Measurements from ENCODE around the gene GFOD2. TPM values are rescaled to one million over a fixed set of nuclear protein-coding genes. Genes with fewer than 3 reads are reported as not detected.
A peak's percentile ranks its signal among the peaks of the same experiment; 100 is the strongest.

GFOD2 gene
- total and polyA plus RNA-seq, 4 donors, result 7.4 to 27.3 (median 13.6) TPM

- Histone ChIP-seq H3K9me3 (ENCODE audit: control insufficient read depth, low read length) (no peaks in the 10 kb centered on the region), H3K27ac (ENCODE audit: low read depth in 1 of 2, low read length in 2 of 2) (no peak overlapping the region), H3K36me3 (ENCODE audit: control insufficient read depth in 1 of 2, insufficient read depth in 2 of 2, low read length in 1 of 2) (no peaks in the 10 kb centered on the region), H3K4me3 (ENCODE audit: low read length in 2 of 2) (no peak overlapping the region), H3K27me3 (ENCODE audit: control insufficient read depth in 1 of 2, insufficient read depth in 2 of 2, low read length in 1 of 2) (no peaks in the 10 kb centered on the region), H3K4me1 (ENCODE audit: control insufficient read depth in 1 of 2, insufficient read depth in 2 of 2, low read length in 2 of 2) (no peaks in the 10 kb centered on the region)
- DNase-seq (no peak), ATAC-seq (ENCODE audit: low FRiP score) (no peak)
- WGBS, 2 donors, result 95 to 97% methylated on average over 28 of the region's 28 CpGs
- intact Hi-C loops (cut with DNase I), result no loop called here
Measured at GRCh38 chr16:67674851-67675578, 44.1 kb downstream of the GFOD2 start.

- intact Hi-C loops (cut with DNase I), result no loop called here
- H3K4me1 ChIP-seq (ENCODE audit: control insufficient read depth in 1 of 2, insufficient read depth in 2 of 2, low read length in 2 of 2), result no peaks in the 10 kb centered on the region
- H3K36me3 ChIP-seq (ENCODE audit: control insufficient read depth in 1 of 2, insufficient read depth in 2 of 2, low read length in 1 of 2), result no peaks in the 10 kb centered on the region
- WGBS, 2 donors, result 58 to 61% methylated on average over 21 of the region's 21 CpGs
- no peak overlapping the region for H3K27ac ChIP-seq (ENCODE audit: low read depth in 1 of 2, low read length in 2 of 2)
- DNase-seq (peak; percentile 82 to 84), ATAC-seq (ENCODE audit: low FRiP score) (peak; percentile 59)
- H3K9me3 ChIP-seq (ENCODE audit: control insufficient read depth, low read length), result no peaks in the 10 kb centered on the region
- no peak overlapping the region for H3K4me3 ChIP-seq (ENCODE audit: low read length in 2 of 2)
- H3K27me3 ChIP-seq (ENCODE audit: control insufficient read depth in 1 of 2, insufficient read depth in 2 of 2, low read length in 1 of 2), result no peaks in the 10 kb centered on the region
Measured at GRCh38 chr16:67673712-67674580, 45.2 kb downstream of the GFOD2 start.

DNA sequence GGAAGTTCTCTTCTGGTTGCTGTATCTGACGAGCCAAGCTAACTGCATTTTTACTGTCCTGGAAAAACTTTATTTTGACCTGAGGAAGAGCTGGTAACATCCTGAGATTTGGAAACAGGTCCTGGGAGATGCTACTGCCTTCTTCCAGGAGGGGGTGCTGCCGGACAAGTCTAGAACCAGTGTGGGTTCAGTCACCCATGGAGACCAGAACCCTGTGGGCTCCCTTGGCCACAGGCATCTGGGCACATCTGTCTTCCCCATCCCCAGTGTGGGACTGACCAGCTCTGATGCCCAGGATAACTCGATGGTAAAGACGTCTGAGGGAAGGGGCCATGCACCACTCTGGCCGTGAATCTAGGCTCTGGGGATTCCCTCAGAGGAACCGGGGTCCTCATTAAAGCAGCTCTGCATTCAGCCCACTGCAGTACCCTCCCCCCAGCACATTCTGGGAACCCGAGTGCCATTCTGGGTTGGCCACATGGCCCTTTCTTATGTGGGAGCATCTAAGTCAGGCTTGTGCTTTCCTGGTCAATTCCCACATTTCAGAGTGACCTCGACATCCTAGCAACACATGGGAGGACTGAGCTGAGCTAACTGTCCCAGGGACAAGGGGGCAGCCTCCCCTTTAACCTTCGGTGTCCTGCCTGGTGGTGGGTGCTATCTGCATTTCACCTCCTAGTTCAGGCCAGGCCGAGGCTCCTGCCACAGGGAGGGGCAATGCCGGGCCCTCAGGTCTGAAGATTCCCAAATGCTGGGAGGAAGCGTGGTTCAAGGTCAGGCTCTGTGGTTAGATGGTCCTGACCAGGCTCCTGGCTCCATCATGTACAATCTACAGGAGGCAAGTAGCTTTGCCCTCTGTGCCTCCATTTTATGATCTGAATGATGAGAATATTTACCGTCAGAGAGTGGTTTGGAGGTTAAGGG, 46.1 kb downstream of the GFOD2 start:
- H3K27ac ChIP-seq (ENCODE audit: low read depth in 1 of 2, low read length in 2 of 2), result no peak overlapping the region
- WGBS, 2 donors, result 63 to 66% methylated on average over 13 of the region's 13 CpGs
- intact Hi-C loops (cut with DNase I), result no loop called here
- no peak overlapping the region for H3K4me3 ChIP-seq (ENCODE audit: low read length in 2 of 2)
- H3K4me1 ChIP-seq (ENCODE audit: control insufficient read depth in 1 of 2, insufficient read depth in 2 of 2, low read length in 2 of 2), result no peaks in the 10 kb centered on the region
- ATAC-seq (ENCODE audit: low FRiP score), result peak; percentile 55
- peak; percentile 84 for DNase-seq
- no peaks in the 10 kb centered on the region for H3K9me3 ChIP-seq (ENCODE audit: control insufficient read depth, low read length)
- no peaks in the 10 kb centered on the region for H3K27me3 ChIP-seq (ENCODE audit: control insufficient read depth in 1 of 2, insufficient read depth in 2 of 2, low read length in 1 of 2)
- H3K36me3 ChIP-seq (ENCODE audit: control insufficient read depth in 1 of 2, insufficient read depth in 2 of 2, low read length in 1 of 2), result no peaks in the 10 kb centered on the region

GRCh38 chr16:67672306-67672705, 46.8 kb downstream of the GFOD2 start:
- WGBS, 2 donors, result 46 to 52% methylated on average over 4 of the region's 4 CpGs
- intact Hi-C loops (cut with DNase I), result no loop called here

DNA sequence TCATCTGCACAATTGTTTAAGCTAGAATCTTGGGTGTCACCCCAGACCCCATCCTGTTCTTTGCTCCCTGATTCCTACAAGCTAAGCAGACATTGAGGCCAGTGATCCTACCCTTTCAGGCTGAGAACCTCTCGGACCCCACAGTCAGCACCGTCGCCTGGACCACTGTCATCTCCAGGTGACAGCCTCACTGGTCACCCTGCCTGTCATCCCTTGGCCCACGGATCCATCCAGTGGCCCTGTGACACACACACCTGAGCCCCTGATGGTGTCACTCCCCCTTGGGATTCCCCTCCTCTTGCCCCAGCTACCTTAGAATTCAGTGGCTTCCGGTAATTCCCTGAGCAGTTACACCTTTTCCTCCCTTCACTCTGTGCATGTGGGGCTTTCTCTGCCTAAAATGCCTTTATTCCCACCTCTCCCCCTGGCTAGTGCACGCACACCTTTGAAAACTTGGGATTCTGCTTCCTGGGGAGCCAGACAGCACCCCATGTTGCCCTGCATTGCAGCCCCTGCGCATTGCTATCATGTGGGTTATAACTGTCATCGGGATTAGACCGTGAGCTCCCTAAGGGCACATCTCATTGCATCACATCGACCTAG, 49.5 kb downstream of the GFOD2 start:
- intact Hi-C loops (cut with DNase I), result loop anchor here (2.0 to 5.0 kb wide), 2 partner anchors 122 to 149 kb away; no protein-coding TSS in a partner anchor
- Histone ChIP-seq H3K4me1 (ENCODE audit: control insufficient read depth in 1 of 2, insufficient read depth in 2 of 2, low read length in 2 of 2) (no peaks in the 10 kb centered on the region), H3K9me3 (ENCODE audit: control insufficient read depth, low read length) (no peaks in the 10 kb centered on the region), H3K27ac (ENCODE audit: low read depth in 1 of 2, low read length in 2 of 2) (no peak overlapping the region), H3K27me3 (ENCODE audit: control insufficient read depth in 1 of 2, insufficient read depth in 2 of 2, low read length in 1 of 2) (no peaks in the 10 kb centered on the region), H3K4me3 (ENCODE audit: low read length in 2 of 2) (no peak overlapping the region), H3K36me3 (ENCODE audit: control insufficient read depth in 1 of 2, insufficient read depth in 2 of 2, low read length in 1 of 2) (no peaks in the 10 kb centered on the region)
- WGBS, 2 donors, result 88 to 90% methylated on average over 10 of the region's 10 CpGs
- no peak for ATAC-seq (ENCODE audit: low FRiP score)
- DNase-seq, result no peak

More at GRCh38 chr16:67672306-67672705, 46.8 kb downstream of the GFOD2 start:
- H3K27me3 ChIP-seq (ENCODE audit: control insufficient read depth in 1 of 2, insufficient read depth in 2 of 2, low read length in 1 of 2), result no peaks in the 10 kb centered on the region
- ATAC-seq (ENCODE audit: low FRiP score) (no peak), DNase-seq (no peak)
- no peaks in the 10 kb centered on the region for H3K36me3 ChIP-seq (ENCODE audit: control insufficient read depth in 1 of 2, insufficient read depth in 2 of 2, low read length in 1 of 2)
- no peaks in the 10 kb centered on the region for H3K9me3 ChIP-seq (ENCODE audit: control insufficient read depth, low read length)
- H3K4me1 ChIP-seq (ENCODE audit: control insufficient read depth in 1 of 2, insufficient read depth in 2 of 2, low read length in 2 of 2), result no peaks in the 10 kb centered on the region
- H3K4me3 ChIP-seq (ENCODE audit: low read length in 2 of 2), result no peak overlapping the region
- no peak overlapping the region for H3K27ac ChIP-seq (ENCODE audit: low read depth in 1 of 2, low read length in 2 of 2)

- Histone ChIP-seq H3K4me1 (ENCODE audit: control insufficient read depth in 1 of 2, insufficient read depth in 2 of 2, low read length in 2 of 2) (no peaks in the 10 kb centered on the region), H3K9me3 (ENCODE audit: control insufficient read depth, low read length) (no peaks in the 10 kb centered on the region), H3K36me3 (ENCODE audit: control insufficient read depth in 1 of 2, insufficient read depth in 2 of 2, low read length in 1 of 2) (no peaks in the 10 kb centered on the region), H3K4me3 (ENCODE audit: low read length in 2 of 2) (no peak overlapping the region), H3K27me3 (ENCODE audit: control insufficient read depth in 1 of 2, insufficient read depth in 2 of 2, low read length in 1 of 2) (no peaks in the 10 kb centered on the region), H3K27ac (ENCODE audit: low read depth in 1 of 2, low read length in 2 of 2) (no peak overlapping the region)
- intact Hi-C loops (cut with DNase I), result loop anchor here (2.0 to 5.0 kb wide), 2 partner anchors 121 to 148 kb away; no protein-coding TSS in a partner anchor
- DNase-seq, result no peak
- 88 to 89% methylated on average over 6 of the region's 6 CpGs for WGBS, 2 donors
- no peak for ATAC-seq (ENCODE audit: low FRiP score)
Measured at GRCh38 chr16:67668495-67669157, 50.5 kb downstream of the GFOD2 start.

GRCh38 chr16:67667817-67668494, 51.2 kb downstream of the GFOD2 start:
- Histone ChIP-seq H3K27me3 (ENCODE audit: control insufficient read depth in 1 of 2, insufficient read depth in 2 of 2, low read length in 1 of 2) (no peaks in the 10 kb centered on the region), H3K9me3 (ENCODE audit: control insufficient read depth, low read length) (no peaks in the 10 kb centered on the region), H3K4me1 (ENCODE audit: control insufficient read depth in 1 of 2, insufficient read depth in 2 of 2, low read length in 2 of 2) (no peaks in the 10 kb centered on the region), H3K4me3 (ENCODE audit: low read length in 2 of 2) (no peak overlapping the region), H3K27ac (ENCODE audit: low read depth in 1 of 2, low read length in 2 of 2) (peak overlapping the region in 1 of 2 donors; percentile 4), H3K36me3 (ENCODE audit: control insufficient read depth in 1 of 2, insufficient read depth in 2 of 2, low read length in 1 of 2) (no peaks in the 10 kb centered on the region)
- intact Hi-C loops (cut with DNase I), result loop anchor here (1.0 to 5.0 kb wide), 3 partner anchors 106 to 147 kb away; partner anchors contain the start of gene CTCF (in 1 of the 2)
- ATAC-seq (ENCODE audit: low FRiP score), result peak; percentile 87
- WGBS, 2 donors, result 17 to 18% methylated on average over 14 to 18 of the region's 18 CpGs
- peak; percentile 92 to 93 for DNase-seq
